GM19468 (cell line): Measurements from ENCODE around the gene TMEM184B.
"Not testable (repeated sequence)": the region's sequence is repeated elsewhere in the genome, so short reads cannot be mapped to it uniquely, and the experiment has no call there.

ENCODE experiments used
- ATAC-seq: cut with Tn5 transposase; IDR thresholded peaks from one replicate; pipeline ENCODE4 v1.9.1; 2021; ENCODE audit warnings: mild to moderate bottlenecking, moderate library complexity, moderate number of reproducible peaks; ENCODE audit not compliant: unreplicated experiment; ENCODE audit errors: extremely low read depth

Gene TMEM184B

DNA sequence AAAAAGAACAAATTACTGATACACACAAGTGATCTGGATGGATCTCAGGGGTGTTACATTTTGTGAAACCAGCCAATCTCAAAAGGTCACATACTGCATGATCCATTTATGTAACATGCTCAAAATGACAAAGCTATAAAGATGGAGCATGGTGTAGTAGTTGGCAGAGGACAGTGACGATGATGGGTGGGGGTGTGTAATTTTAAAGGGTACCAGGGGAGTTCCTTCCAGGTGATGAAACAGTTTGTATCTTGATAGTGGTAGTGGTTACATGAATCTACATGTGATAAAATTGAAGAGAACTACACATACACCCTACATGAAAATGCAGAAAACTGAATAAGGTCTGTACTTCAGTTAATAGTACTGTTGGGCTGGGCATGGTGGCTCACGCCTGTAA, 17.1 kb downstream of the TMEM184B start:
- ATAC-seq = no peak

DNA sequence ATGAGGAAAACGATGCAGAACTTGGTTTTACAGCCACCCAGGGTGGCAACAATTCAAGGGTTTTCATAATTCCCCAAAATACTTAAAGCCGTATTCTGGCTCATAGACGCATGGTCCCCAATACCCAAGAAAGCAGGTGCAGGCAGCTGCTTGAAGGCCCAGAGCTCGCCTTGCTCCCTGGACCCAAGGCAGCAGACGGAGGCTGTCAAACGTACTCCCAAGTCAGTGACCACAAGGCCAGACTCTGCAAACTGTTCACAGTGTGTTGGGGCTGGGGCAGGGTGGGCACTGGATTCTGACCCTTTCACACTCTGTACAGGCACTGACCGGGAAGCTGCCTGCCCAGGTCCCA, 21.5 kb downstream of the TMEM184B start:
- no peak for ATAC-seq

DNA sequence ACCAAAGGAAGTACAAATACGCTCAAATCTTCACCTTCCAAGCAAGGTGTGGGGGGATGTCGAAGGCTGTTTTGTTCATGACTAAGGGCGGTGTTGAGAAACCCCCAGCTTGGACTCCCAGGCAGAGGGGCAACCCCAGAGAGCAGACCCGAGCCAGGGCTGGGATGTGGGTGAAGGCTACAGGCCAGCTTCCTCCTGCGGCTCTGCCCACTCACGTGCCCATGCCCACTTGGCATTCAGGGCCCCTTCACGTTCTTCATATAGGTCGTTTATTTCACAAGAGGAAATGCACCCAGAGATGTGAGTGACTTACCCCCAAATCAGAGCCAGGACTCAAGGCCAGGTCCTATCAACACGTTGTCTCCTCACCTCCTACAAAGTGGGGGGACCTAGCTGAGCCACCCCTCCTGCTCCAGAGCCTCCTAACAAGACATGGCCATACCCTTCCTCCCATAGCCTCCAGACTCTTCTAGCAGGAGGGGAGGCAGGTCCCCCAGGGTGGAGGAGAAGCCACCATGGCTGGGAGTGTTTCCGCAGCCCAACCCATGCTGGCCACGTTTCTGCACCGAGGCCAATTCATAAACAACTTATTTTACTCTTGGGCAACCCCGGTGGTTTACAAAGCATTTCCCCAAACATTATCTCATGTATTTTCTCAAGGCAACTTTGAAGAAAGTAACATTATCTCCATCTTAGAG, 22.0 kb downstream of the TMEM184B start:
- no peak for ATAC-seq

DNA sequence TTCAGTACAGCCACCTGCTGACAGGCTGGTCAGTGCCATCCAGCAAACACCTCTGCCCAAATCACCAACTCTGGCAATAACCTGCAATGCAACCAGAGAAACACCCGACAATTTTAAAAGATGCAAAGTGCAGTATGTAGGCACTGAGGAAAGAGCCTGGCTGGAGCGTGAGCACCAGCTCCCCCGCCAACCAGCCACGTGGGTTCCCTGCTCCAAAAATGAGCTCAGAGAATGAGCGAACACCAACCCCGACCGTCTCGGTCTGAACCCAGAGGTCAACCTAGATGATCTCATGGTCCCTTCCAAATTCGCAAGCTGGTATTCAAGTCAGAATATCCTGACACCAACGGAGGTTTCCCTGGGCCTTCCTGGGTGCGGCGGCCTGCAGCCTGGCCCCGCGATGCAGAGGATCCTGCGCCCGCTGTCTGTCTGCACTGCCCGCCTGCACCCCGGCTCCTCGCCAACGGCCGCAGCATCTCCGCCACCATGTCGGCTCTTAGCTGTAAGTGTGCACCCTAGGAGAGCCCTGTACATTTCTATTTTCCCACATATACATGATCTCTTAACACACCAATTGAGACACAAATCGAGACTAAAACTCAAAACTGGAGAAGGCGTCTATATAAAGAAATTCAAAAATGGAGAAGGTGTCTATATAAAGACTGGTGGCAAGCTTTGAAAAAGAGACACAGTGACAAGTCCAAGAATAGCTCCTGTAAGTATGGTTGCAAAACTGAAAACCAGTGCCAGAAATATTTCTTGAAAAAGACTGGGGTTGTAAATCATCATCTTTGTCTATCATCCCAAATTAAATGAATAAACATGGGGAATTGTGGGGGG, 22.8 kb downstream of the TMEM184B start:
- ATAC-seq = no peak

DNA sequence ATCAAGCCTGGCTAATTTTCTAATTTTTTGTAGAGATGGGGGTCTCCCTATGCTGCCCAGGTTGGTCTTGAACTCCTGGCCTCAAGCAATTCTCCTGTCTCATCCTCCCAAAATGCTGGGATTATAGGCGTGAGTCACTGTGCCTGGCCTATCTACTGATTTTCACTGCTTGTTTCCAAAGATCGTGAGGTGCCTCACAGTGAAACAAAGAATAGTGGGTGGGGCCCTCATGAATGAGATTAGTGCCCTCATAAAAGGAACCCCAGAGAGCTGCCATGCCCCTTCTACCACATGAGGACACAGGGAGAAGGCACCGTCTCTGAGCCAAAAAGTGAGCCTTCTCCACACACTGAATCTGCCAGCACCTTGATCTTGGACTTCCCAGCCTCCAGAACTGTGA, 23.5 kb downstream of the TMEM184B start:
- no peak for ATAC-seq

DNA sequence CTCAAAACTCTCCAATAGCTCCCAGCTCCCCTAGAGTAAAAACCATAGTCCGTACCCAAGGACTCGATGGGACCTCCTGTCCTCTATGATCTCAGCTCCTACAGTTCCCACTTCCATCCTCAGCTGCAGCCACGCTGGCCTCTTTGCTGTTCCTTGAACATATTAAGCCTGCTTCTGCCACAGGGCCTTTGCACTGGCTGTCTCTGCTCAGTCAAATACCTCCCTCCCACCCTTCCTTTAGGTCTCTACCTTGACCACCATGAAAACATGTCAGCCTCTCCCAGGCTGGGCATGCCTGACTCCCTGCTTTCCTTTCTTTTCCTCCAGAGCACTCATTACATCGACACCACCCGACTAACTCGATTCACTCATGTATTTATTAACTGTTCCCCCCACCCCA, 24.5 kb downstream of the TMEM184B start:
- no peak for ATAC-seq

DNA sequence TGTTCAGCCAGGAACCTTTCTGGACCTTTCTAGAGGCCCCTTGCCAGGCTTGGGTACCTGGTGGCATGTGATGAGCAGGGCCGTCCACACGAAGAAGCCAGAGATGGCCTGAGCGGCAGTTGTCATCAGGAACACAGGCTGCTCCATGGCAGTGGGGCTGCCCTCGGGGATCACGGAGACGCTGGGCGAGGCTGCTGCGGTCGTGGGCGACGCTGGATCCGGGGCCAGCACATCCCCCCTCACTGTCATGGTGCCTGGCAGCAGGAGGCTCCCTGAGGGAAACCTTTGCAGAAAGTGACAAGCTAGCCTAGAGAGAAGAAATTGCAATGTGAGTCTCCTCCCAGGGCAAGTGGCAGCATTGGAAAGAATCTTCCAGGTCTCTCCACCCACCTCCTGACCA, 25.1 kb downstream of the TMEM184B start:
- ATAC-seq = no peak

DNA sequence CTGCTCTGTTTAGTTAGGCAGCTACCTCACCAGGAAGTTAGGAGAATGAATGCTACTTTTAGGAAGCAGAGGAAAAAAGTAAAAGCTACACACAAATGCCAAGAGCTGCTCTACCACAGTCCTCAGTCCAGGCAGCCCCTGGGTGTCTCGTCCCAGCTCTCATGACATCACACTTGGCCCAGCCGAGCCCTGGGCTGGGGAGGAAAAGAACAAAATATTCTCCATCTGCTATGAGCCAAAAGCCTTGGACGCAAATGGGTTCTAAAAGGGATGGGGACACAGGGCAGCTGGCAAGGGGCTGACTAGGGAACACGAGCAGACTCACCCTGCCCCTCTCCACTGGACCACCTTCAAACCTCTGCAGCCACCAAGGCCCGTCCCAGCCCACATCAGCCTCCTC, 26.1 kb downstream of the TMEM184B start:
- no peak for ATAC-seq

DNA sequence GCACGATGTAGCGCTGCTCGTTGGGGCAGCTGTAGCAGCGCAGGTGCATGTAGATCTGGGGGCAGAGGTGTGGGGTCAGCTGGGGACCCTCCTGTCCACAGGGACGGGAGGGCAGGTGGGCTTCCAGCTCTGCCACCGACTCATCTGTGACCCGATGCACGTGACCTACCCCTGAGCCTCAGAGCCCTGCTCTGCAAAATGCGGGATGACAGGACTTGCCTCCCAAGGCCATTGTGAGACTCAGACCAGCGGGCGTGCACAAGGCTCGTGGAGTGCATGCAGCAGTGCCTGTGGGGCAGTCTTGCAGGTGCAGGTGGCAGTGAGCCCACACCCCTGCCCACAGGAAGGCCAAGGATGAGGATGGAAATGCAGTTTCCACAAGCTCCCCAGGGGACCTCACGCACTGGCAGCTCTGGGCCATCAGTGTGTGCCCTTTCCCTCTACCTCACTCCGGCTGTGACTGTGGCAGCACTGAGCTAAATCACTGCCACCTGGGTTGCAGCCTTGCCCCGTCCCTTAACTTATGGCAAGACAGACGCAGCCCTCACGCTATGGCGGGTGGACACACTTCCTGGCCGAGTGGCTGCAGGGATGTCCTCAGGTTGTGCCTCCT, 26.7 kb downstream of the TMEM184B start:
- ATAC-seq = no peak

DNA sequence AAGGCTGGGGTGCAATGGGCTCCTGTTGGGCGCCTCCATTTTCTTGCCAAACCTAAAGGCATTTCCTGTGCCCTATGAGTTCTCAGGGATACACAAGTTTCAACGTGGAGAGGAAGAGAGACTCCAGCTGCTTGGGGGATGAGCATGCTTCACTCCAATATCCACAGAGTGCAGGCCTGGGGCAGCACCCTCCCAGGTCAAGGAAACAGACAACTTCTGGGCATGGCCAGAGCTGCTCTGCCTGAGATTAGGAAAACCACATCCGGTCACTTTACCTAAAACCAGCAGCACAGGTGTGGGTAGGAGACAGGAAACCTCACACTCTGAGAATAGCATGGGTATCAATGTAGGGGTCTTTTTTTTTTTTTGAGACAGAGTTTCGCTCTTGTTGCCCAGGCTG, 28.7 kb downstream of the TMEM184B start:
- ATAC-seq = no peak

DNA sequence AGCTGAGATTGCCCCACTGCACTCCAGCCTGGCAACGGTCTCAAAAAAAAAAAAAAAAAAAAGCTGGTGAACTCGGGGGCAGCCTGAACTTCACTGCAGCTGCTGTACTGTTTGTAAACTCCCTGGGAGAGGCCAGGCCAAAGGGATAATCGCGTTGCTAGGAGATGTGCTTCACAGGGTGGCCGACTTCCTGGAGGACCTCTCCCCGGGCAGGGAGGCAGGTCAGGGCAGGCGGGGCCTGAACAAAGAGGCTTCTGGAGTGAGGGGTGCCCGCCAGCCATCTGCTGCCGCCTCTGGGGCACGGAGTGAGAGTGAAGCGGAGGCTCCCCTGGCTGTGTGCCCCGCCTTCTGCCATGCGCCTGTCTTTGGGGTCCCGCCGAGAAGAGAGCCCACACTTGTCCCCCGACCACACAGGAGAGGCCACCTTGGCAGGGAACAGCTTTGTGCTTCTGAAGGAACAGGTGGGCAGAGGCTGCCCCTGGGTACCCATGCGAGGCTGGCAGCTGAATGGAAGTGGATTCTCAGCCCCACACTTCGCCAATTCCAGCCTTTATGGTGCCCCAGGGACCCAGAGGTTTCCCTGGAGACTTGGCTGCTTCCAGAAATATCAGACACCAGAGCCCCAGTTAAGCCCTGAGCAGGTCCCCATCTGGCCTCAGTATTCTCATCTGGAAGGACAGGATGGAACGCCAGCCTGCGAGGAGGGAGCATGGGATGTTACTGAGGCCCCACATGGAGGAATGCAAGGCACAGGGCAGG, 29.6 kb downstream of the TMEM184B start:
- ATAC-seq = no peak

DNA sequence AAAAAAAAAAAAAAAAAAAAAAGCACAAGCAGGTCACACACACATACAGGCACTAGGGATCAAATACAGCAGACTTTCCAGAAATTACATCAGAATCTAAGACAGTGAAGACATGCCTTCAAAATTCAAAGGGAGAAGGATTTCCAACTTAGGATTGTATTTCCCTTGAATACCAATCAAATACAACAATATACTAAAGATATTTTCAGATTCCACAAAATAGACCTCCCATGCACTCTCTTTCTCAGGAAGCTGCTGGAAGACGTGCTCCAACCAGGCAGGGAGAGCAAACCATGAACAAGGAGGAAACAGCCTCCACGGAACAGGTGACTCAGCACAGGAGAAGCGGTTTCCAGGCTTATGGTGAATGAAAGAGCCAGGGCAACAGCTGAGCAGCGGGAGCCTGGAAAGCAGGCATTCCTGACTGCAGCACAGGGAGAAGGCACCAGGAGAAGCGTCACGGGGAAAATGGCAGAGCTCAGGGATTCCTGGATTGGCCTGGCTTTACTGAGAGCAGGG, 32.0 kb downstream of the TMEM184B start:
- ATAC-seq = no peak

DNA sequence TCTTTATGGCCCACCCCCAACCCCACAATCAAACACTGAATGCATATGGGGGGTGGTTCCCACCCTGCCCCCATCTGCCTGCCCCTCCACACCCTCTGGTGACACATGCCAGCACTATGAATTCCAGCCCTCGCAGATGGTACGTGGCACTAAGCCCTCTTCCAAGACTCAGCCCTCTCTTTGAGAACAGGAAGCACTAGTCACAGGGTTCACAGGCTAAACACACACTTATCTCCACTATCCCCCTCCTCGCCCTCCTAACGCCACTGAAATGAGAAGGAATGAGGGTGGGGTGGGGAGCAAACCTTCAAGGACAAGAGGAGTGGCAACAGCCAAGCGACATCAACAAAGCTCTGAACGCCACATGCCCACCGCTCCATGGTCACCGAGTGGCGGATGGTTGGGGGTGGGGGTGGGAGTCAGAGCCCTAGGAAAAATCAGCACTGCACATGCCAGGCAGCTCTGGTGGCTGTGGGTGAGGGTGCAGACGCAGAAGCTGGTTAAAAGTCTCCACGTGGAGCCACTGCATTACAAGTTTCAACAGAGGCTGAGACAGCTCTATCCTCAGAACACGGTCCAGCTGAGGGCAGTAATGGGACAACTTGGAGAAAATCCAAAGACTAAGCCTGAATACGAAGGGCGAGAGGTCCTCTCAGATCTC, 33.6 kb downstream of the TMEM184B start:
- ATAC-seq = no peak

DNA sequence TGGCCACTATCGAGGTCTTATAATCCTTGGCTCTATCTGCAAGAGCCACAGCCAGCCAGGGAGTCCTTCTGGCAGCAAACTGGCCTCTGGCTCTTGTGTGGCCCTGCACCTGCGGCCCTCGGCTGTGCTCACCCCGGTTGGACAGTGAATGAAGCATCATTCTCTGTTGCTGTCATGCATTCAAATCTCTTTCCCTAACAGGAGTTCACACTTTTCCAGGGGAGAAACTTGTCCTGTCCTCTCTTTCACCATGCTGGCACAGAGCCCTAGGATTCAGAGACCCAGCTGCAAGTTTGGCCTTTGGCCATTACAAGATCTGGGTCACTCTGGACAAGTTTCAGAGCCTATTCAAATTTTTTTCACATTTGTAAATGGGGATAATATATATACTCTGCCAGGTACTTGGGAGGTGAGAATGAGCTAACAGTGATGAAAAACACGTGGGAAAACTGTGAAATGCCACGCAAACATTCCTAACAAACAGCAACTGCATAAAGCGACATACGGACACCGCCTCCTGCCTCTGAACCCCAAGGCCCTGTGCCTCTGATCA, 34.2 kb downstream of the TMEM184B start:
- no peak for ATAC-seq

DNA sequence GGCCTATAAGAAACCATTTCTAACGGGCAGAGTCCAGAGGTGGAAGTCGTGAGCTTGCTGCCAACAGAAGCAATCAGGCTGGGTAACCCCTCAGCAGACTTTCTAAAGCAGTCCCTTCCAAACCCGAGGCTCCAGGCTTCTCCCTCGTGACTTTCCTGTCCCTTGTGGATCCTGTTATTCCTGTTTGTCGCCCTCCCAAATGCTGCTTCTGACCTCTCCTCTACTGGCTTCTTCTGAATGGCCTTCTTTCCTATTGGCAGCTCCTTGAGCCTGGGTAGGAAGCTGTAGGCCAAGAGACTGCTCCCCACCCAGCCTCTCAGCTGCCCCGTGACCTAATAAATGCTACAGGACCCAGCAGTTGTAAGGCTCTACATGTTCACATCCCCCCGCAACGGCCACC, 36.0 kb downstream of the TMEM184B start:
- no peak for ATAC-seq

DNA sequence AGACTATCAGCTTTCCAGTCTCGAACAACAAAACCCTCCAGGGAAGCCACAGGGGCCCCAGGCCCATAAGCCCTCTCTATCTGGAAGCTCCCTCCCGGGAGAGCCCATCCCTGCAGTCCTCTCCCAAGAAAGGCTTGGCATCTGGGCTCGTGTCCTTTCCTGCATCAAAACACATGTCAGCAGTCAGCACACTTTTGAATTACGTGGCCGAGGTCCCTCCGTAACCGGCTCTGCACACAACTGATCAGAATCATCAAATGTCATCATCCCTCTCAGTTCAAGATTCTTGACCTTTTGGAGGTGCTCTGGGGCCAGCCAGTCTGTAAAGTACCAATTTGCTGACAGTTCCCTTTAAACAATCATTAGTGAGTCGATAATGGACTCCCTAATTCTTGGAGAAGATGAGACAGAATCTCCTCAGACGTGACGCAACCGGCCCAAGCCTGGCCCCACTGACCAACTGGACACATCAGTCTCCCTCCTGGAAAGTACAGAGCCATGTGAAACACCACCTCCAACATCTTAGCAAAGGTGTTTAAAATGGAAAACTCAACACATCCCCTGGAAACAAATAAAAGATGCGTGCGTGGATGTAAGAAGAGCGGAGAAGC, 37.5 kb downstream of the TMEM184B start:
- ATAC-seq = no peak

DNA sequence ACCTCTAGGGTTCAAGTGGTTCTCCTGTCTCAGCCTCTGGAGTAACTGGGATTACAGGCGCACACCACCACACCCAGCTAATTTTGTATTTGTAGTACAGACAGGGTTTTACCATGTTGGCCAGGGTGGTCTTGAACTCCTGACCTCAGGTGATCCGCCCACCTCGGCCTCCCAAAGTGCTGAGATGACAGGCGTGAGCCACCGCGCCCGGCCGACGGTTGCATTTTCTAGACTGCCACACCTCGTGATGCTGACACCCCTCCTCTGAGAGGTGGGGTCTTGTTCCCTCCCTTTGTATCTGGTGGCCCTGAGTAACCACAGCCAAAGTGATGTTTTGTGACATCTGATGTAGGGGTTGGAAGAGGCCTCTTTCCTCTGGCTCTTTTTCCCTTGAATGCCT, 39.0 kb downstream of the TMEM184B start:
- ATAC-seq = not testable (repeated sequence)

DNA sequence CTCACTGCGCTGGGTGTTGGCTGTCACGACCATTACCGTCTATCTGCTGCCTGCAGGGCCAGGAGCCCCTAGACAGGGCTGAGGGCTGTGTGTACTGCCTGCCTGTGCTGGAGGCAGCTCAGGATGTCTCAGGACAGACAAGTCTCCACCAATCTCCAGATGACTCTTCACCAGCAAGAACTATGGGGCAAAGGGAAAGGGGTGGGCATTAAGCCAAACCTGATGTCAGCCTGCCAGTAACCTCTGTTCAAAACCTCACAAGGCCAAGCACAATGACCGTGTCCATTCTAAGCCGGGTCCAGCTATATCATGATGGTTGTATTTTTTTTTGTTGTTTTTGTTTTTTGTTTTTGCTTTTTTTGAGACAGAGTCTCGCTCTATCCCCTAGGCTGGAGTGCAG, 39.4 kb downstream of the TMEM184B start:
- ATAC-seq = no peak

DNA sequence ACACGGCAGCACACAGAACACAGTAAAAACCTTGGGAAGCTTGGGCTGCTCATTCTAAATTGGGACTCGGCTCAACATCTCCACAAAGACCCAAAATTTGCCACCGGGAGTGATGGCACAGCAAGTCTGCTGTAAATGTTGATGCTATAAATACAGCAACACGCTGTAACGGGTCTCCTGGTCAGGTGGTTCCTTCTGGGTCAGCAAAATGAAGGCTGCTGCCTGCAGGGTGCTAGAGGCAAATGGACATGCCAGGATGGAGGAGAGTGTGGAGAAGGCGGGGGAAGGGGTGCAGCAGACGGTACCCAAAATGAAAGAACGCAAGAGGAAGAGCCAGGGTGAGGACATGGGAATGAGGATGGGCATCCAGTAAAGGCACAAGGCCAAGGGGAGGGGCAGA, 40.6 kb downstream of the TMEM184B start:
- ATAC-seq = no peak
